Left lung (tissue), 10 donors: ENCODE measurements around the gene FAM217B. TPM values are rescaled to one million over a fixed set of nuclear protein-coding genes. Genes with fewer than 3 reads are reported as not detected.
A peak's percentile ranks its signal among the peaks of the same experiment; 100 is the strongest.

Experiments used
- ATAC-seq: fragments of 200-7000 bp; cut with Tn5 transposase; one replicate; pipeline ENCODE4 v1.9.1; 2020; ENCODE audit warnings: moderate library complexity
- DNase-seq, 4 donors: peaks; one replicate each; pipeline ENCODE4 v3.0.0-alpha.2; 2013 to 2020
- H3K27ac ChIP-seq, 2 donors: fragments of 200-600 bp; sonication (generic) in 1 of 2; one replicate each; pipeline versions ENCODE4 v1.5.0 to v1.8.0; 2020 to 2021
- H3K27me3 ChIP-seq, 2 donors: fragments of 200-600 bp; sonication (generic) in 1 of 2; one replicate each; pipeline versions ENCODE4 v1.5.0 to v1.8.0; 2020 to 2021
- H3K36me3 ChIP-seq, 2 donors: fragments of 200-600 bp; sonication (generic) in 1 of 2; one replicate each; pipeline versions ENCODE4 v1.5.0 to v1.8.0; 2020 to 2021
- H3K4me1 ChIP-seq, 2 donors: fragments of 200-600 bp; one replicate each; pipeline ENCODE4 v1.8.0; 2021
- H3K4me3 ChIP-seq, 2 donors: fragments of 200-600 bp; sonication (generic) in 1 of 2; one replicate each; pipeline versions ENCODE4 v1.5.0 to v1.8.0; 2020 to 2021; ENCODE audit warnings: mild to moderate bottlenecking in 1 of 2
- H3K9me3 ChIP-seq, 2 donors: fragments of 200-600 bp; sonication (generic) in 1 of 2; one replicate each; pipeline versions ENCODE4 v1.5.0 to v1.8.0; 2020 to 2021
- CTCF ChIP-seq, 2 donors: fragments of 200-600 bp; sonication (generic) in 1 of 2; IDR thresholded peaks; one replicate each; pipeline versions ENCODE4 v1.5.0 to v1.8.0; 2021; ENCODE audit warnings: antibody characterized with exemption in 2 of 2
- intact Hi-C, 2 donors: fragments of 100-400 bp; cut with DNase I; formaldehyde crosslinking; loops; one replicate each; pipeline versions ENCODE4 v1.11.2 to v1.14.2; 2022
- polyA plus RNA-seq, 6 donors: library from polyadenylated mRNA; unstranded; fragments of 120-200 nt; gene quantifications; one replicate each; pipeline ENCODE4 v1.2.1, GENCODE V29; 2013; ENCODE audit not compliant: insufficient read length in 6 of 6
- total RNA-seq, 2 donors: library from RNA; stranded (reverse); fragmentation: NEBNext Ultra II Directional; extraction: Animal tissue kit (Norgen Biotek cat#: 25700); gene quantifications; one replicate each; pipeline ENCODE4 v1.2.1, GENCODE V29; 2021
- donor health status: DM: no; HTN: yes; CAD: no.
- donor health status: DM: no; HTN: no; CAD: no.

The FAM217B gene
- total and polyA plus RNA-seq, 8 donors: 15.6 to 23.0 (median 20.0) TPM

GRCh38 chr20:59942245-59942644, 2.1 kb downstream of the FAM217B start:
- ATAC-seq: no peak
- Histone ChIP-seq H3K9me3 (no peaks in the 10 kb centered on the region), H3K36me3 (peaks cover 0 to 29% of the 10 kb centered on the region in 2 donors), H3K4me1 (peaks cover 27 to 63% of the 10 kb centered on the region in 2 donors), H3K27me3 (no peaks in the 10 kb centered on the region), H3K4me3 (no peak overlapping the region), H3K27ac (peak overlapping the region in 1 of 2 donors; percentile 100)
- intact Hi-C loops: no loop called here
- DNase-seq: no peak
- no peak for TF ChIP-seq CTCF (IDR thresholded peaks at IDR 0.05)

GRCh38 chr20:59944726-59945125, 4.5 kb downstream of the FAM217B start:
- DNase-seq (no peak), ATAC-seq (no peak)
- no peaks in the 10 kb centered on the region for H3K27me3 ChIP-seq
- peaks cover 0 to 29% of the 10 kb centered on the region in 2 donors for H3K36me3 ChIP-seq
- no peak overlapping the region for H3K27ac ChIP-seq
- no peak overlapping the region for H3K4me3 ChIP-seq
- H3K9me3 ChIP-seq: no peaks in the 10 kb centered on the region
- peaks cover 8 to 63% of the 10 kb centered on the region in 2 donors for H3K4me1 ChIP-seq
- intact Hi-C loops: no loop called here
- no peak for TF ChIP-seq CTCF (IDR thresholded peaks at IDR 0.05)

- intact Hi-C loops: no loop called here
- DNase-seq (no peak), ATAC-seq (no peak)
- Histone ChIP-seq H3K4me3 (no peak overlapping the region), H3K27me3 (no peaks in the 10 kb centered on the region), H3K9me3 (no peaks in the 10 kb centered on the region), H3K4me1 (peaks cover 8 to 63% of the 10 kb centered on the region in 2 donors), H3K27ac (no peak overlapping the region), H3K36me3 (peaks cover 0 to 31% of the 10 kb centered on the region in 2 donors)
- no peak for TF ChIP-seq CTCF (IDR thresholded peaks at IDR 0.05)
These were observed 5.0 kb downstream of the FAM217B start for GRCh38 chr20:59945175-59945574.

- H3K27ac ChIP-seq: no peak overlapping the region
- no peaks in the 10 kb centered on the region for H3K27me3 ChIP-seq
- intact Hi-C loops: no loop called here
- H3K4me3 ChIP-seq: no peak overlapping the region
- H3K9me3 ChIP-seq: no peaks in the 10 kb centered on the region
- TF ChIP-seq CTCF (IDR thresholded peaks at IDR 0.05): no peak
- DNase-seq (no peak), ATAC-seq (no peak)
- H3K4me1 ChIP-seq: peaks cover 8 to 63% of the 10 kb centered on the region in 2 donors
- peaks cover 0 to 34% of the 10 kb centered on the region in 2 donors for H3K36me3 ChIP-seq
These were observed 5.5 kb downstream of the FAM217B start for GRCh38 chr20:59945731-59946130.

- no peaks in the 10 kb centered on the region for H3K27me3 ChIP-seq
- DNase-seq: no peak
- ATAC-seq: no peak
- no peak for TF ChIP-seq CTCF (IDR thresholded peaks at IDR 0.05)
- H3K36me3 ChIP-seq: peaks cover 0 to 33% of the 10 kb centered on the region in 2 donors
- intact Hi-C loops: no loop called here
- peaks cover 0 to 46% of the 10 kb centered on the region in 2 donors for H3K4me1 ChIP-seq
- H3K27ac ChIP-seq: no peak overlapping the region
- no peak overlapping the region for H3K4me3 ChIP-seq
- no peaks in the 10 kb centered on the region for H3K9me3 ChIP-seq
These were observed 7.2 kb downstream of the FAM217B start for GRCh38 chr20:59947376-59947775.
